Activated T-helper 2 cell treated with anti-CD3 and anti-CD28 coated beads, Interferon-gamma antibody, Interleukin-2, Interleukin-4, amounts not matched to agents 10 μg/mL and 5 μg/mL and 100 μg/mL, durations not matched to agents 14 hours and 24 hours and 36 hours (primary cell): ENCODE data around the gene RUSC1. TPM values are rescaled to one million over a fixed set of nuclear protein-coding genes. Genes with fewer than 3 reads are reported as not detected.

Experiments
- DNase-seq: peaks from one replicate; pipeline ENCODE4 v3.0.0; 2021; ENCODE audit warnings: low spot score
- H3K27ac Mint-ChIP-seq: one replicate; pipeline ENCODE4 v1.8.0; 2021; ENCODE audit warnings: mixed read lengths
- H3K27me3 Mint-ChIP-seq: one replicate; pipeline ENCODE4 v1.8.0; 2021; ENCODE audit warnings: low read depth, mixed read lengths
- H3K36me3 Mint-ChIP-seq: one replicate; pipeline ENCODE4 v1.8.0; 2021; ENCODE audit warnings: low read depth, mixed read lengths
- H3K4me1 Mint-ChIP-seq: one replicate; pipeline ENCODE4 v1.8.0; 2021; ENCODE audit warnings: low read depth, mixed read lengths
- H3K4me3 Mint-ChIP-seq: one replicate; pipeline ENCODE4 v1.8.0; 2021; ENCODE audit warnings: low read depth, mild to moderate bottlenecking, moderate library complexity, mixed read lengths
- H3K9me3 Mint-ChIP-seq: one replicate; pipeline ENCODE4 v1.8.0; 2021; ENCODE audit warnings: mixed read lengths
- intact Hi-C: fragments of 100-400 bp; cut with micrococcal nuclease; formaldehyde crosslinking; loops from one replicate; pipeline ENCODE4 v1.15.1; 2023
- total RNA-seq: library from RNA; stranded (reverse); gene quantifications from 2 replicates; pipeline ENCODE4 v1.2.3, GENCODE V29; 2022

Gene RUSC1
- 31.4 and 34.5 TPM in 2 replicates for total RNA-seq

GRCh38 chr1:155320661-155321617 lies at the start of gene RUSC1:
Gene RUSC1 (plus strand): TSS chr1:155320894. CDS start chr1:155321774, 880 bp downstream.
- DNase-seq = peak; percentile 76
- H3K36me3 Mint-ChIP-seq = peaks cover 47% of the 10 kb centered on the region
- H3K4me1 Mint-ChIP-seq = peaks cover 41% of the 10 kb centered on the region
- H3K27me3 Mint-ChIP-seq = no peaks in the 10 kb centered on the region
- no peaks in the 10 kb centered on the region for H3K9me3 Mint-ChIP-seq
- H3K4me3 Mint-ChIP-seq = peak within 1 kb of the TSS; percentile 65
- intact Hi-C loops = loop anchor here (1.0 to 5.0 kb wide), 3 partner anchors 12 to 129 kb away; partner anchors contain the start of gene HCN3
- peak within 1 kb of the TSS; percentile 29 for H3K27ac Mint-ChIP-seq

GRCh38 chr1:155272466-155273342 lies 48.0 kb upstream of the RUSC1 start:
- Mint-ChIP-seq H3K9me3 (no peaks in the 10 kb centered on the region), H3K36me3 (peaks cover 50% of the 10 kb centered on the region), H3K4me1 (peaks cover 41% of the 10 kb centered on the region), H3K27me3 (no peaks in the 10 kb centered on the region), H3K27ac (peak overlapping the region; percentile 89), H3K4me3 (peak overlapping the region; percentile 98)
- intact Hi-C loops = loop anchor here (1.0 to 10.0 kb wide), 6 partner anchors 10 to 585 kb away; partner anchors contain the start of genes FDPS, GON4L, SCAMP3 and SYT11
- DNase-seq = no peak

- Mint-ChIP-seq H3K27me3 (no peaks in the 10 kb centered on the region), H3K4me1 (peaks cover 42% of the 10 kb centered on the region)
Measured at GRCh38 chr1:155273343-155274245, 47.1 kb upstream of the RUSC1 start, which contains the start of gene CLK2. Gene CLK2 (minus strand): TSS chr1:155273504. CDS start chr1:155270977, 2,527 bp downstream.

GRCh38 chr1:155277070-155277901 lies 43.4 kb upstream of the RUSC1 start, which contains the start of gene HCN3:
Gene HCN3 (plus strand): TSS chr1:155277463. CDS start chr1:155277591, 128 bp downstream.
- Mint-ChIP-seq H3K36me3 (peaks cover 7% of the 10 kb centered on the region), H3K27ac (peak within 1 kb of the TSS; percentile 58), H3K27me3 (no peaks in the 10 kb centered on the region), H3K4me3 (peak within 1 kb of the TSS; percentile 79), H3K4me1 (peaks cover 30% of the 10 kb centered on the region), H3K9me3 (no peaks in the 10 kb centered on the region)
- peak; percentile 89 for DNase-seq
- intact Hi-C loops = loop anchor here (1.0 to 10.0 kb wide), 4 partner anchors 22 to 468 kb away; partner anchors contain the start of genes ENTREP3, MTX1, RUSC1 and THBS3

More at GRCh38 chr1:155273343-155274245, 47.1 kb upstream of the RUSC1 start, which contains the start of gene CLK2:
- peak within 1 kb of the TSS; percentile 98 for H3K4me3 Mint-ChIP-seq
- H3K36me3 Mint-ChIP-seq = peaks cover 41% of the 10 kb centered on the region
- no peaks in the 10 kb centered on the region for H3K9me3 Mint-ChIP-seq
- peak within 1 kb of the TSS; percentile 91 for H3K27ac Mint-ChIP-seq
- peak; percentile 95 for DNase-seq
- intact Hi-C loops = loop anchor here (1.0 to 10.0 kb wide), 6 partner anchors 11 to 584 kb away; partner anchors contain the start of genes FDPS, GON4L, SCAMP3 and SYT11

GRCh38 chr1:155277902-155278688 lies 42.6 kb upstream of the RUSC1 start:
- Mint-ChIP-seq H3K4me3 (peak overlapping the region; percentile 56), H3K4me1 (peaks cover 25% of the 10 kb centered on the region), H3K27ac (peak overlapping the region; percentile 14), H3K36me3 (no peaks in the 10 kb centered on the region), H3K9me3 (no peaks in the 10 kb centered on the region), H3K27me3 (no peaks in the 10 kb centered on the region)
- DNase-seq = peak; percentile 62
- intact Hi-C loops = loop anchor here (1.0 to 10.0 kb wide), 4 partner anchors 23 to 467 kb away; partner anchors contain the start of genes ENTREP3, MTX1, RUSC1 and THBS3

GRCh38 chr1:155278689-155279160 lies 42.0 kb upstream of the RUSC1 start:
- Mint-ChIP-seq H3K36me3 (no peaks in the 10 kb centered on the region), H3K9me3 (no peaks in the 10 kb centered on the region), H3K4me3 (peak overlapping the region; percentile 56), H3K27me3 (no peaks in the 10 kb centered on the region), H3K27ac (no peak overlapping the region), H3K4me1 (peaks cover 22% of the 10 kb centered on the region)
- intact Hi-C loops = loop anchor here (5.0 to 10.0 kb wide), 2 partner anchors 71 to 466 kb away; partner anchors contain the start of genes MTX1 and THBS3
- DNase-seq = no peak

GRCh38 chr1:155279268-155279667 lies 41.4 kb upstream of the RUSC1 start:
- H3K27me3 Mint-ChIP-seq = no peaks in the 10 kb centered on the region
- intact Hi-C loops = loop anchor here (5.0 to 10.0 kb wide), 2 partner anchors 72 to 466 kb away; partner anchors contain the start of genes MTX1 and THBS3

GRCh38 chr1:155282488-155283091 lies 38.1 kb upstream of the RUSC1 start:
- Mint-ChIP-seq H3K4me1 (peaks cover 4% of the 10 kb centered on the region), H3K9me3 (no peaks in the 10 kb centered on the region), H3K36me3 (no peaks in the 10 kb centered on the region), H3K27me3 (no peaks in the 10 kb centered on the region), H3K4me3 (no peak overlapping the region), H3K27ac (no peak overlapping the region)
- intact Hi-C loops = no loop called here
- no peak for DNase-seq

More at GRCh38 chr1:155279268-155279667, 41.4 kb upstream of the RUSC1 start:
- H3K36me3 Mint-ChIP-seq = no peaks in the 10 kb centered on the region
- no peaks in the 10 kb centered on the region for H3K9me3 Mint-ChIP-seq
- H3K4me3 Mint-ChIP-seq = no peak overlapping the region
- no peak overlapping the region for H3K27ac Mint-ChIP-seq
- peaks cover 20% of the 10 kb centered on the region for H3K4me1 Mint-ChIP-seq
- no peak for DNase-seq

- intact Hi-C loops = no loop called here
Measured at GRCh38 chr1:155284476-155284875, 36.2 kb upstream of the RUSC1 start.

GRCh38 chr1:155285063-155285462 lies 35.6 kb upstream of the RUSC1 start:
- Mint-ChIP-seq H3K27ac (no peak overlapping the region), H3K4me3 (no peak overlapping the region), H3K27me3 (peaks cover under 1% of the 10 kb centered on the region), H3K4me1 (no peaks in the 10 kb centered on the region), H3K36me3 (no peaks in the 10 kb centered on the region), H3K9me3 (no peaks in the 10 kb centered on the region)
- DNase-seq = no peak
- intact Hi-C loops = no loop called here

More at GRCh38 chr1:155284476-155284875, 36.2 kb upstream of the RUSC1 start:
- no peak for DNase-seq
- Mint-ChIP-seq H3K27me3 (no peaks in the 10 kb centered on the region), H3K9me3 (no peaks in the 10 kb centered on the region), H3K36me3 (no peaks in the 10 kb centered on the region), H3K27ac (no peak overlapping the region), H3K4me1 (no peaks in the 10 kb centered on the region), H3K4me3 (no peak overlapping the region)
